ENCODE data around the gene CRYZL1. TPM values are rescaled to one million over a fixed set of nuclear protein-coding genes. Genes with fewer than 3 reads are reported as not detected.

CRYZL1 gene
- total RNA-seq = 10 to 100 TPM; 14.1 to 14.3 TPM

DNA sequence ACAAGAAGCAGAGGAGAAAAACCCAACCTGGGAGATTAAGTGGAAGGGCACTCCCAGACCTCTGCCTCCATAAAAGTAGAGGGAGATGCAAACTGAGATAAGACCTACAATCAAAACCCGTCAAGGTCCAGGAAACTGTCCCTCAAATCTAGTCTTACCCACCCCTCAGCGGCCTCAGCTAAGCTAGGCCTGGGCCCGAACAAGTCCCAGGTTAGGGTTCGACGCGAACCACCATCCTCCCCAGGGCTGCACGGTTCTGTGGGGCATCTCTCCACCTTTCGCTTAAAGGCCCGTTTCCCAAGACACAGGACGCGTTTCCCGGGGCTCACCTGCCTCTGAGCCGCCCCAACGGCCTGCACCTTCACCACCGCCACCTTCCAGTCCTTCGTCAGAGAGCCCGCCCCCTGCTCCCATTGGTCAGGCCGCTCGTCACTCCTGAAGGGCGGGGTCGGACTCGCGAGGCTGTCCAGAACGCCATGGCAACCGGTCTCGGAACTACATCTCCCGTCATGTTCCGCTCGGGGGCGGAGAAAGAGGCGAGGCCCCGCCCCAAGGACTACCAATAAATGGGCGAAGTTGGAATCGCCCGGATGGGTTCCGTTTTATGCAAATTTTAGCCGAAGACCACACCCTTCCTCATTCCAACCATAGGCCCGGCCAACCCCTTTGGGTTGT is at the start of gene CRYZL1:
CRYZL1 (minus strand) TSS at position 390 of the 675 bp plus-strand sequence. CDS start 10,190 bp downstream, outside the sequence.

DNA sequence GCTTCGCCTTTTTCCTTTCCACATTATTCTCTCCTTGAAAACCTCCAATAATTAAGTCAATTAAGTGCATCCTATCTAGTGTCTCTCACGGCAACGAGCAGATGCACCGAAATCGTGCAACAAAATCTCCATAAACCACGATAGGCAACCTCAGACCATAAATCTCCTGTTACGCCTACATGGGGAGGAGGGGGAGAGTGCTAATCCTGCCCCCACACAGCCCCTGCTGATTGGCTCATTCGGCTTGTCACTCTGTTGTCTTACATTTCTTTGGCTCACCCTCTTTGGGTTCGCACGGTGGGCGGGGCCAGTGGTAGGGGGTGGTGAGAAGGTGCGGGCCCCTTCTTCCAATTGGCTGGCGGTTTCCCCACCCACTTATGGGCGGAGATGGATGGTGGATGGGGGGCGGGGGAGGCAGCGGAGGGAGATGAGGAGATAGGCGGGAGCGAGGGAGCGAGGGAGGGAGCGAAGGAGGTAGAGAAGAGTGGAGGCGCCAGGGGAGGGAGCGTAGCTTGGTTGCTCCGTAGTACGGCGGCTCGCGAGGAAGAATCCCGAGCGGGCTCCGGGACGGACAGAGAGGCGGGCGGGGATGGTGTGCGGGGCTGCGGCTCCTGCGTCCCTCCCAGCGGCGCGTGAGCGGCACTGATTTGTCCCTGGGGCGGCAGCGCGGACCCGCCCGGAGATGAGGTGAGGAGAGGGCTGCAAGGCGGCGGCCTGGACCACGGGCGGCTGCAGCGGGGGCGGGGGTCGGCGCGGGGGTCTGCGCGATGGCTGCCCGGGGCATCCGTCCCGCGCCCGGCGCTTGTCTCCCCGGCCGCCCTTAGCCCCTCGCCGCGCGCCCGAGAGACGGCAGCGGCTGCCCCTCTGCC is 720 bp upstream of the CRYZL1 start, which contains the start of gene ITSN1:
ITSN1 (plus strand) TSS at position 475 of the 869 bp plus-strand sequence. CDS start 76,328 bp downstream, outside the sequence.

DNA sequence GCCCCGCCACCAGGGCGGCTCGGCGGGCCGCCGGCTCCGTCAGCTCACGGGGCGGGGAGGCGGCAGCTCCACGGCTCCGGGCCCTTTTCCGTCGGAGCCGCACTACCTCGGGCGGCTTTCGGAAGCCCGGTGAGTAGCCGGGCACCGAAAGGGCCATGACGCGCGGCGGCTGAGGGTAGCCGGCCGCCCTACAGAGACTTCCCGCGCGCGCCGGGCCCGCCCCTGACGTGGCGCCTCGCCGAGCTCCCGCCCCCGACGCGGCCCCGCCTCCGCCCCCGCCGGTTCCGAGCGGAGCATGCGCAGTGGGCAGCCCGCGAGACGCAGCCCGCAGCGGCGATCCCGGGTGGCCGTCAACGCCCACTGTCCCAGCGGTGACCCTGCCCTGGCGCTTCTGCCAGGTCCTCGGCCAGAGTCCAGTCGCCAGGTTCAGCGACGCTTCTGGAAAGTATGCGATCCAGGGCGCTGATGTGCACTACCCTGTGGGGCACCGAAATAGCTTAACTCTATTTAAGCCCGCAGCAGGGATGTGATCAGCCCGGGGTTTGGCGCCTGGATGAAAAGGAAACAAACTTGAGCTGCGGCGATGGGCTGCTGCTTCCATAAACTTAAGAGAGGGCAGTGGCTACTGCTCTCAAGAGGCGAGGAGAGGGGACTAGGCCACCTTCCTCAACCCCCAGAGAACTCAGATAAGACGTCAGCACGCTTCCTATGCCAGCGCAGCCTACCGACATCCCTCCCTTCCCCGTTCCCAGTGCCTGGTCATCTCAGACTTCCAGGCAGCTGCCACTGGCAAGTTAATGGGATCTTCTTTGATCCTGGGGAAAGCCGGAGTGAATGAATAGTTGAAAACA is 52.8 kb downstream of the CRYZL1 start, which contains the start of gene DONSON:
DONSON (minus strand) TSS at position 200 of the 851 bp plus-strand sequence; CDS start at position 157, 43 bp downstream.

DNA sequence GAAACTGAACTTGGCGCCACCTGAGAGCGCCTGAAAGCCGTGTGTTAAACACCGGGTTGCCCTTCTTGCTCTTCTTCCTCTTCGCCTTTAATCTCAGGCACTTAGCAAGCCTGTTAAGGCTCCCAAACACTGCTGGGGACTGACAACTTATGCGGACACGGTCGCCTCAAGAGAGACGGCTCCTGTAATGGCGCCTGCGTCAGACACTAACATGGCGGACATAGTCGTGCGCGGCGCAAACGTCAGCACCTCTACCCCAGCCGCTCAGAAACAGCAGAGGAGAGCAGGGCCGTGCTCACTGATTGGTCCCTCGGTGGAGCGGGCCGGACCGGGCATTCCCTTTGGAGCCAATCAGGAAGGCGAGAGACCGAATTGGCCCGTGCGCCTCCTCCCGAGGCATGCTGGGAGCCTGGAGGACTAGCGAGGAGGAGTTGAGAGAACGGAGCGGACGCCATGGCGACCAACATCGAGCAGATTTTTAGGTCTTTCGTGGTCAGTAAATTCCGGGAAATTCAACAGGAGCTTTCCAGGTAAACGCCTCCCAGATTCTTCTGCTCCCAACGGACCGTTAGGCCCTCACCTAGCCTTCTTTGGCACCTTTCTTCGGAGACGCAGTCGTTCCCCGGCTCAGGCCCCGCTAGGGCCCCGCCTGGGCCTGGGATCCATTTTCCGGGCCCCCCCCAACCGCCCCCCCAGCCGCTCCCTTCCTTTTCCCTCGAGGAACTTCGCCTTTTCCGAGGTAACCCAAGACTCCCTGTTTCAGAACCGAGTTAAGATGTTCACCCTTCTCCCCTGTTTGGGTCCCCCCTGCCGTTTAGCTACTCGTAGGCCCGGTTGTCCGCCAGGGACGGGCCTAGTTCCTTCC is 98.7 kb downstream of the CRYZL1 start, which contains the start of gene SON:
SON (plus strand) TSS at position 399 of the 865 bp plus-strand sequence; CDS start at position 454, 55 bp downstream.

DNA sequence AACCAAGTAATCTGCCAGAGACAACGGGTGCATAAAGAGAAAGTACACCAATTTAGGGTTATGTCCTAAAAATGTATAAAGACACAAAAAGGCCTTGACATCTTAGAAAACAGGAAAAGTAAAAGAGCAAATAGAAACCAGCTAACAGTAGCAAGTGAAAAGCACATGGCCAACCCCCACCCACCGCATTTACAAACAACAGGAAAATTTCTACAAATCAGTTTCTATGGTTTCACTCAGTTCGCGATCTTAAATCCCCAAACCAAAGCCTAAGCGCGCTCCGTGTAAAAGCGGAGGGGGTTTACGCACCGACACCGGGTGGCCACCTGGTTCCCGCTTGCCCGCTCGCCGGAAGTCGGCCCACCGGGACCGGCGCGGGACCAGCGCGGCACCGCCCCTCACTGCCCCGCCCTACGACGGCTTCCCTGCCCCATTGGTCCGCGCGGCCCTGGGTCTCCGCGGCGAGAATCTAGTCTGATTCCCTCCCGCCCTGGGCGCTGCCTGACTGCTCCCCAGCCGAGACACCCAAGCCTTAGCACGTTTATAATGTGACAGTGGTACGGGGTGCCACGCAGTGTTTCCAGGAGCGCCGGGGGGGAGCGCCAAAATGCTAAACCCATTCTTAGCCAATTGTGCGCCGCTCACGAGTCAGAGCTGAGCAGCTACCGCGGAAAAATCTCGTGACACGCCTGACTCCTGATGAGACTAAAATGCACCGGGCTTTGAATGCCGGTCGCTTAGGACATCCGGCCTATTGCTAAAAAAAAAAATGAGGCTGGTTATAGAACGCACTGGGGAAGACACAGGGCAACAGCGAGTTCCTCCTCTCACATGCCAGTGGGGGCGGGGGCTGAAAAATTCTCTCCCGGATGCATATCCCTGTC is 99.5 kb downstream of the CRYZL1 start, which contains the start of gene GART:
GART (minus strand) TSS at position 362 of the 884 bp plus-strand sequence. CDS start 2,802 bp downstream, outside the sequence.

Other genes starting within 250 kb of the CRYZL1 start
- 10 to 100 TPM; 40.6 to 64.6 TPM for gene IFNGR2, start 238.3 kb downstream of the CRYZL1 start, total RNA-seq
- gene TMEM50B, start 161.8 kb downstream of the CRYZL1 start, total RNA-seq = 10 to 100 TPM; 20.3 to 22.3 TPM
- 1 to 10 TPM in 1 of 2 donors, under 1 TPM in 1; 1.00 to 4.5 TPM for gene DNAJC28, start 150.0 kb downstream of the CRYZL1 start, total RNA-seq
- gene GART, start 99.6 kb downstream of the CRYZL1 start, total RNA-seq = 100 to 1,000 TPM in 1 of 2 donors, 10 to 100 TPM in 1; 87.1 to 143 TPM
- gene SON, start 98.7 kb downstream of the CRYZL1 start, total RNA-seq = 100 to 1,000 TPM; 110 to 122 TPM
- gene DONSON, start 53.1 kb downstream of the CRYZL1 start, total RNA-seq = 10 to 100 TPM; 22.4 to 52.9 TPM
- gene ITSN1, start 760 bp upstream of the CRYZL1 start, total RNA-seq = 10 to 100 TPM; 16.2 to 23.0 TPM

Measured in melanocyte of skin (primary cell).